GM03348 (cell line): ENCODE data around the gene CCDC200.
"Not testable (repeated sequence)": the region's sequence is repeated elsewhere in the genome, so short reads cannot be mapped to it uniquely, and the experiment has no call there.

Experiments
- DNase-seq: peaks from one replicate; pipeline ENCODE4 v3.0.0; 2012; ENCODE audit warnings: low spot score

Gene CCDC200

DNA sequence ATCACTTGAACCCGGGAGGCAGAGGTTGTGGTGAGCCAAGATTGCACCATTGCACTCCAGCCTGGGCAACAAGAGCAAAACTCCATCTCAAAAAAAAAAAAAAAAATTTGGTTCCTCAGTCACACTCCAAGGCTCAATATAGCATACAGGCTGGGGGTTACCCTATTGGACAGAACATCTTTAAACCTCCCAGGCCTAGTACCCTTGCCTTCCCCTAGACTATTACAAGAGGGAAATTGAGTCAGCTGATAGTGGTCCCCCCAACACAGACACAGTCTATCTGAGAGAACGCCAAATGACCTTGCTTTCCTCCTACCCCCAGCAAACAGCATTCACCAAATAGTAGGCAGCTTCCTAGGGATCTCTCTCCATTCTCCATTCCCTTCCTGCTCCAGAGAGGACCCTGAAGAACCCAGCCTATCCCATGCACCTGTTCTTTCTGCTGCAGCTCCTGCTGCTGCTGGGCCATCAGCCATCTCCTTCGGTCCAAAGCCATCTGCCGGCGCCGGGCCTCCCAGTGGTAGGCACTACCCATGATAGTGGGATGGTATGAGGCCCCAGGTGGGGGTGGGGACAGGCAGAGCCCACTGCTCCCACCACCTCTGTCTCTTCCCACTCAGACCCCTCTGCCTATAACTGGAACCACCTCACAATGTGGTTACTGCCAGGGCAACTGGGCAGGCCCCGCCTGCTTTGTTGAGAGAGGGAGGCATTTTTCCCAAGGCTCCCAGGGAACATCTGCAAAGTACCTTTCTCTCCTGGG lies at the start of gene CCDC200:
CCDC200 (minus strand) TSS at position 604 of the 763 bp plus-strand sequence; CDS start at position 535, 69 bp downstream.
- not testable (repeated sequence) for DNase-seq

- not testable (repeated sequence) for DNase-seq
Measured at GRCh38 chr17:43272914-43273313, 44.5 kb upstream of the CCDC200 start.

- not testable (repeated sequence) for DNase-seq
Measured at GRCh38 chr17:43272483-43272882, 44.1 kb upstream of the CCDC200 start.

DNA sequence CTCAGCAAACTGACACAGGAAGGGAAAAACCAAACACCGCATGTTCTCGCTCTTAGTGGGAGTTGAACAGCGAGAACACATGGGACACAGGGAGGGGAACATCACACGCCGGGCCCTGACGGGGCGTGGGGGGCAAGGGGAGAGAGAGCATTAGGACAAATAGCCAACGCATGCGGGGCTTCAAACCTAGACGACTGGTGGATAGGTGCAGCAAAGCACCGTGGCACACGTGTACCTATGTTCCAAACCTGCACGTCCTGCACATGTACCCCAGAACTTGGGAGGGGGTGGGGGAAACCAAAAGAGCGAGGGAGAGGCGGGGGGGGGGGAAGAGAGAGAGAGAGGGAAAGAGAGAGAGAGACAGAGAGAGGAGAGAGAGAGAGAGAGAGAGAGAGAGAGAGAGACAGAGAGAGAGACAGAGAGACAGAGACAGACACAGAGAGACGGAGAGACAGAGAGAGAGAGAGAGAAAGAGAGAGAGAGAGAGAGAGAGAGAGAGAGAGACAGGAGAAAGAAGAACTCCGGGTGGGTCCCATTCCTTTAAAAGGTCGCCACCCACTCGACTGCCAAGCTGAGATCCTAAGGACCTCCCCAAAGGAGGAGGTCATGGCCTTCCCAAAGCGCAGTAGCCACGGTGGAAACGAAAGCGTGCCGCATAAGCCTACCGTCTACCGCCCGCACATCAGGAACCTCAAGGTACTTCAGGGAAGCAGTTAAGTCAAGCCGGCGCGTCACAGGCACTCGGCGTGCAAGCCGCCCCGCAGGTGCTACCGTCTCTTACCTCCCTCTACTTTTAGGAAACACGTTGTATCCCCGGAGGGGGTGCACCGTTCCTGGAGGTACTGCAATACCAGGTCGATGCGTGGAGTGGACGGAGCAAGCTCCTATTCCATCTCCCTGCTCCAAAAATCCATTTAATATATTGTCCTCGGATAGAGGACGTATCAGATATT lies 42.4 kb upstream of the CCDC200 start:
- not testable (repeated sequence) for DNase-seq

DNA sequence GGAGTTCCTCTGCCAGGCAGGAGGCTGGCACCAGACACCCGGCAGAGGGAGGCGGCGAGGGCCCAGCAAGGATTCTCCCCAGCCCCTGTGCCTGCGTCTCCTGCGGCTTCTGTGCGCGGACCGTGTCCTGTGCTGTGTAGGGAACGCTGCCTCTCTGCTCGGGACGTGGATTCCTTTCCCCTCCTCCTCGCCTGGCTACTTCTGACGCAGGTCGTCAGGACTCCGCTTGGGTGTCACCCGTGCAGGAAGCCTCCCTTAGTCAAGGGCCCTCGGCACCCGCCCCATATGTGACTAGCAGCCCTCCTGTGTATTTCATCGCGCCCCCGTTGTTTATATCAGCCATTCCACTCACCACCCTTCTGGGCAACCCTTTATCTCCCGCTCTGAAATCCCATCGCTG lies 18.0 kb upstream of the CCDC200 start:
- not testable (repeated sequence) for DNase-seq

DNA sequence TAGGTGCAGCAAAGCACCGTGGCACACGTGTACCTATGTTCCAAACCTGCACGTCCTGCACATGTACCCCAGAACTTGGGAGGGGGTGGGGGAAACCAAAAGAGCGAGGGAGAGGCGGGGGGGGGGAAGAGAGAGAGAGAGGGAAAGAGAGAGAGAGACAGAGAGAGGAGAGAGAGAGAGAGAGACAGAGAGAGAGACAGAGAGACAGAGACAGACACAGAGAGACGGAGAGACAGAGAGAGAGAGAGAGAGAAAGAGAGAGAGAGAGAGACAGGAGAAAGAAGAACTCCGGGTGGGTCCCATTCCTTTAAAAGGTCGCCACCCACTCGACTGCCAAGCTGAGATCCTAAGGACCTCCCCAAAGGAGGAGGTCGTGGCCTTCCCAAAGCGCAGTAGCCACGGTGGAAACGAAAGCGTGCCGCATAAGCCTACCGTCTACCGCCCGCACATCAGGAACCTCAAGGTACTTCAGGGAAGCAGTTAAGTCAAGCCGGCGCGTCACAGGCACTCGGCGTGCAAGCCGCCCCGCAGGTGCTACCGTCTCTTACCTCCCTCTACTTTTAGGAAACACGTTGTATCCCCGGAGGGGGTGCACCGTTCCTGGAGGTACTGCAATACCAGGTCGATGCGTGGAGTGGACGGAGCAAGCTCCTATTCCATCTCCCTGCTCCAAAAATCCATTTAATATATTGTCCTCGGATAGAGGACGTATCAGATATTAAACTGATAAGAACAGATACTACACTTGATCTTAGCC lies 12.4 kb upstream of the CCDC200 start:
- DNase-seq: not testable (repeated sequence)

DNA sequence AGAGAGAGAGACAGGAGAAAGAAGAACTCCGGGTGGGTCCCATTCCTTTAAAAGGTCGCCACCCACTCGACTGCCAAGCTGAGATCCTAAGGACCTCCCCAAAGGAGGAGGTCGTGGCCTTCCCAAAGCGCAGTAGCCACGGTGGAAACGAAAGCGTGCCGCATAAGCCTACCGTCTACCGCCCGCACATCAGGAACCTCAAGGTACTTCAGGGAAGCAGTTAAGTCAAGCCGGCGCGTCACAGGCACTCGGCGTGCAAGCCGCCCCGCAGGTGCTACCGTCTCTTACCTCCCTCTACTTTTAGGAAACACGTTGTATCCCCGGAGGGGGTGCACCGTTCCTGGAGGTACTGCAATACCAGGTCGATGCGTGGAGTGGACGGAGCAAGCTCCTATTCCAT lies 11.2 kb upstream of the CCDC200 start:
- not testable (repeated sequence) for DNase-seq

GRCh38 chr17:43233877-43234276 lies 5.5 kb upstream of the CCDC200 start, which contains the start of gene RNU2-1:
Gene RNU2-1 (minus strand): TSS chr17:43233977.
- DNase-seq: not testable (repeated sequence)

GRCh38 chr17:43233263-43233662 lies 4.8 kb upstream of the CCDC200 start:
- DNase-seq: not testable (repeated sequence)

DNA sequence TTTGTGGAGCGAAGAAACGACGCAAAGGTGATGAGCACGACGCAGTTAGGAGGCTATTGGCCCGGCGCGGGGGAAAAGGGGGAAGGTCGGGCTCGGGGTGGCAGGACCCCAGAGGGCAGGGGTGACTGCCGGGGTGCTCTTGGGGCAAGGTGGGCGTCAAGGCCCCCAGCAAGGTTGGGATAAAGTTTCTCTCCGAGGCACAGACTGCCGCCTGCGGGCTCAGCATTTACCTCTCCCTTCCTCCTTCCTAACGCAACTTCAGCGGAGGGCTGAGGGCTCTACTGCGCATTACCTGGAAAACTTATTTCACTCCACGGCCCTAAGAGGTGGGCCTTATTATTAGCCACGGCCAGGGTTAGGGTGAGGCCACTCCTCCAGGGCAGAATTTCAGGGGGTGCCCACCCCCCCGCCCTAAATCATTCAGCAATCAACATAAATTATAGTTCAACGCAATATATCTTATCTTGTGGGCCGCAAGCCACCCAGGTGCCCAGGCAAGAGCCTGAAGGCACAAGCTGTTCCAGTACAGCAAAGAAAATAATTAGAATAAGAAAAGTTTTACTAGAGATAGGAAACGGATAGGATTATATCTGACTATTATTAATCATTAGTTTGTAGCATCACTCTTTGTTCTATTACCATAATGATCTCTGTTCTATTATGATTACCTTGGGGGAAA lies 3.7 kb upstream of the CCDC200 start:
- DNase-seq: not testable (repeated sequence)

- not testable (repeated sequence) for DNase-seq
Measured at GRCh38 chr17:43231205-43232020, 3.0 kb upstream of the CCDC200 start.

DNA sequence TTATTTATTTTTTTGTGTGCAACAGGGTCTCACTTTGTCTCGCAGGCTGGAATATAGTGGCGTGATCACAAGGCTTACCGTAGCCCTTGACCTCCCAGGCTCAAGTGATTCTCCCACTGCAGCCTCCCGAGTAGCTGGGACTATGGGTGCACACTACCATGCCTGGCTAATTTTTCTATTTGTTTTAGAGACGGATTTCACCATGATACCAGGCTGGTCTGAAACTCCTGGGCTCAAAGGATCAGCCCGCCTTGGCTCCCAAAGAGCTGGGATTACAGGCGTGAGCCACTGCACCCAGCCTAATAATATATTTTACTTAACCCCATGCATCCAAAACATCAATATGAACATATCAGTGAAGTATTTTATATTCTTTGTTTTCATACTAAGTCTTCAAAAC lies 2.0 kb downstream of the CCDC200 start:
- no peak for DNase-seq

DNA sequence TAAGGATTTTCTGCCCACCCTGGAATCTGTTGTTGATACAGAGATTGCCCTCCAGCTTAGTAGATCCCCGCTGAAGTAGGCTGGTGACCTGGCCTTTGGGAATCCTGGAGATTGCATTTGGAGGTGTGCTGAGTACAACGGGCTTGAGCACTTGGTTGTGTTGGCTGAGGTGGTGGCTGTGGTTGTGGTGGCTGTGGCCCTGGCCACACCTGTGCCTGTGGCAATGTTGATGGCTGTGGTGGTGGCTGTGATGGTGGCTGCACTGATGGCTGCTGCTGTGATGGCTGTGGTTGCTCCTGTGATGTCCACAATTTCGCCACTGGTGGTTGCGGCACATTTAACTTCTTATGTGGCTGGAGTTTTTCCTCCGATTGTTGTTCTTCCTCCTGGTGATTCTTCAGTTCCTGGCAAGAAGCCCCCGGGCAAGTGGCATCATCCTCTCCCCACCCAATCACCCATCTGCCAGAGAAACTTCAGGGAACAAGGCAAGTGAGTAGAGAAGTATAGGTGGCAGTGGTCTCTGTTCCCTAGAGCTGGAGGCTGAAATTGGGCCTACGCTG lies 4.2 kb downstream of the CCDC200 start:
- no peak for DNase-seq

DNA sequence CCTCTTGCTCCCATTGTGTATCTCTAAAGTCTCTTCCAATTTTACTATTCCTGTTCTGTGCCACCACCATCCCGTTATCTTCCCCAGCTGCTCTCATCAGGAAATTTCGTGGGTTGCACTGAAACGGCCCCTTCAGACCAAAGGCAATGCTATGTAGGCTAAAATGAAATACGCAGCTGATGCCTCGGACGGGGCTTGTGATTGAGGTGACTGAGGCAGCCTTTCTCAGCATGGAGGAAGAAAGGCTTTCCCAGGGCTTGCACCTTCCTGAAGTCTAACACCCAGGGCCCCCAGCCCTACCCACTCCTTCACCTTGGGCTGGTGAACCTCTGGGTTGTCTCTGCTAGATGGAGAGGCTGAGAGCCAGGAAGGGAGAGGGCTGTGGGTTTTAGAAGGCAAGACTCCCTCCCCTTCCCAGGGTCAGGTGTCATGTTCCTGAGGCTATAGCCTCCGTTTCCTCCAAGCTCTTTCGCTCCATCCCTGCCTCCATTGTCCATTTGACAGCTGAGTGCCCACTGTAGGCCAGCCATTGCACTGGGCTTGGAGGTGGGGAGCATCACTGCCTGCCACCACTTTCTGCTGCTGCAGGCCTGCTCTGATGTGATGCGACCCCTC lies 7.8 kb downstream of the CCDC200 start:
- DNase-seq: no peak

DNA sequence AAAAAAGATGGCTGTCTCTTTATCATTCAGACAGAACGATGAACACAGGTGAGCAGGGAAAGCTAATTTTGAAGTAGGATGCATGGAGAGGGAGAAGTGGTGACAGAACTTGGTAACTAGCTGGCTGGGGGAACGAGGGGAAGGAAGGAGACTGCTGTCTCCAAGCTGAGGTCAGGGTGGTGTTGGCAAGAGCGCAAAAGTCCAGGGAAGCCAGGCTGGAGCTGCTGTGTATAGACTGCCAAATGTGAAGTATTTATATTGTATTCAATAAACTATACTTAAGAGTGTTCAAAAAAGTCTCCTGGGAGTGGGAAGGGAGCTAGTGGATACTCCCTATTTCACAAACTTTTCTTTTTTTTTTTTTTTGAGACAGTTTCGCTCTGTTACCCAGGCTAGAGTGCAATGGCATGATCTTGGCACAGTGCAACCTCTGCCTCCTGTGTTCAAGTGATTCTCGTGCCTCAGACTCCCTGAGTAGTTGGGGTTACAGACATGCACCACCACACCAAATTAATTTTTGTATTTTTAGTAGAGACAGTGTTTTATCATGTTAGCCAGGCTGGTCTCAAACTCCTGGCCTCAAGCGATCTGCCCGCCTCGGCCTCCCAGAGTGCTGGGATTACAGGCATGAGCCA lies 8.6 kb downstream of the CCDC200 start:
- no peak for DNase-seq

GRCh38 chr17:43219001-43219400 lies 9.4 kb downstream of the CCDC200 start:
- no peak for DNase-seq

GRCh38 chr17:43217614-43218087 lies 10.8 kb downstream of the CCDC200 start:
- DNase-seq: no peak

DNA sequence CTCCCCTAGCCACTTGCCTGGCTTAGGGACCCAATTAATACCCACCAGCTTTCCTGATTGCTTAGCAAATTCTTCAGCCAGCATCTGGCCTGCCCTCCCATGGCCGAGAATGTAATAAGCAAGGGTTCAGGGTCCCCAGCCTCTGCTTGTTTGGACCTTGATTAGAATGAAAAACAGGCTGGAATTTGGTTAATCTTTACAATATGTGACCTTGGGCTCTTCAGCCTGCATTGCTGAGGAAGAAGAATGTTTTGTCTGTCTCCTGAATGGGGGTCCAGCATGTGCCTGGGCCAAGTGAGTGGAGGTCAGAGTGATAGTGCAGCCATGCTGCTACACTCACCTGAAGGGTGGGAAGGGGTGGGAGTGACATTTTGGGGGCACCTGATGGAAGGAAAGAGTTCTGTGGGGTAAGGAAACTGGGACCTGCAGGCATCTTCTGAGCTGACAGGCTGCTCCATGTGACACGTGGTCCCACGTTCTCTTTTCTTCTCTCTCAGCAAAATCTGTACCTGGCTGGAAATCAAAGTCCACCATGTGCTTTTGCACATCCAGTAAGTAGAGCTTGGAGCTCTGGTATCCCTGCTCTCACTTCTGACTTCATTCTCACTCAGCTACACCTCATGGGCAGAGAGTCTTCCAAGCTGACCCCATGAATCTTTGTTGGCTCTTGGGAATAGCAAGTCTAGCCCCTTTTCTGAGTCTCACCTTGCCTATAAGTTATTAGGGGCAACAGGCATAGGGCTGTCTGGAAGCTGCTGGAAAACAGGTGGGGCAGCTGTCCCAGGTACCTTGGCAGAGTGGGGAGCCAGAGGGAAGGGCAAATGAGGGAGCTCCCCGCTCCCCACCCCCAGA lies 11.4 kb downstream of the CCDC200 start:
- DNase-seq: no peak
